ENCODE measurements around the gene HLA-F. TPM values are rescaled to one million over a fixed set of nuclear protein-coding genes. Genes with fewer than 3 reads are reported as not detected.

Gene HLA-F
- total RNA-seq, 1 donor, result 633 TPM

- Histone ChIP-seq H3K4me3 (ENCODE audit: low read length) (no peak overlapping the region), H3K4me1 (ENCODE audit: insufficient read depth, low read length) (peaks cover 36% of the 10 kb centered on the region), H3K9me3 (ENCODE audit: low read depth, low read length) (no peaks in the 10 kb centered on the region), H3K27me3 (ENCODE audit: insufficient read depth, low read length) (no peaks in the 10 kb centered on the region)
These were observed 14.6 kb upstream of the HLA-F start for GRCh38 chr6:29708432-29709179.

GRCh38 chr6:29709188-29709587 lies 14.0 kb upstream of the HLA-F start:
- Histone ChIP-seq H3K9me3 (ENCODE audit: low read depth, low read length) (no peaks in the 10 kb centered on the region), H3K4me1 (ENCODE audit: insufficient read depth, low read length) (peaks cover 36% of the 10 kb centered on the region), H3K27me3 (ENCODE audit: insufficient read depth, low read length) (no peaks in the 10 kb centered on the region), H3K4me3 (ENCODE audit: low read length) (peak overlapping the region; percentile 3)

GRCh38 chr6:29710281-29710941 lies 12.8 kb upstream of the HLA-F start:
- peaks cover 34% of the 10 kb centered on the region for H3K4me1 ChIP-seq (ENCODE audit: insufficient read depth, low read length)
- H3K9me3 ChIP-seq (ENCODE audit: low read depth, low read length), result no peaks in the 10 kb centered on the region
- H3K27me3 ChIP-seq (ENCODE audit: insufficient read depth, low read length), result no peaks in the 10 kb centered on the region
- H3K4me3 ChIP-seq (ENCODE audit: low read length), result no peak overlapping the region

GRCh38 chr6:29720863-29721262 lies 2.4 kb upstream of the HLA-F start:
- H3K4me1 ChIP-seq (ENCODE audit: insufficient read depth, low read length), result peaks cover 30% of the 10 kb centered on the region
- no peak overlapping the region for H3K4me3 ChIP-seq (ENCODE audit: low read length)
- no peaks in the 10 kb centered on the region for H3K27me3 ChIP-seq (ENCODE audit: insufficient read depth, low read length)
- no peaks in the 10 kb centered on the region for H3K9me3 ChIP-seq (ENCODE audit: low read depth, low read length)

GRCh38 chr6:29723666-29724588 lies 693 bp downstream of the HLA-F start:
- Histone ChIP-seq H3K9me3 (ENCODE audit: low read depth, low read length) (no peaks in the 10 kb centered on the region), H3K27me3 (ENCODE audit: insufficient read depth, low read length) (no peaks in the 10 kb centered on the region), H3K4me1 (ENCODE audit: insufficient read depth, low read length) (peaks cover 49% of the 10 kb centered on the region), H3K4me3 (ENCODE audit: low read length) (peak overlapping the region; percentile 100)

GRCh38 chr6:29724937-29725869 lies 2.0 kb downstream of the HLA-F start:
- H3K27me3 ChIP-seq (ENCODE audit: insufficient read depth, low read length), result no peaks in the 10 kb centered on the region
- no peaks in the 10 kb centered on the region for H3K9me3 ChIP-seq (ENCODE audit: low read depth, low read length)
- peaks cover 49% of the 10 kb centered on the region for H3K4me1 ChIP-seq (ENCODE audit: insufficient read depth, low read length)
- H3K4me3 ChIP-seq (ENCODE audit: low read length), result peak overlapping the region; percentile 100

- Histone ChIP-seq H3K4me1 (ENCODE audit: insufficient read depth, low read length) (peaks cover 49% of the 10 kb centered on the region), H3K9me3 (ENCODE audit: low read depth, low read length) (no peaks in the 10 kb centered on the region), H3K4me3 (ENCODE audit: low read length) (peak overlapping the region; percentile 100), H3K27me3 (ENCODE audit: insufficient read depth, low read length) (no peaks in the 10 kb centered on the region)
These were observed 2.8 kb downstream of the HLA-F start for GRCh38 chr6:29726001-29726400.

- no peak overlapping the region for H3K4me3 ChIP-seq (ENCODE audit: low read length)
- no peaks in the 10 kb centered on the region for H3K9me3 ChIP-seq (ENCODE audit: low read depth, low read length)
- peaks cover 44% of the 10 kb centered on the region for H3K4me1 ChIP-seq (ENCODE audit: insufficient read depth, low read length)
- no peaks in the 10 kb centered on the region for H3K27me3 ChIP-seq (ENCODE audit: insufficient read depth, low read length)
These were observed 3.4 kb downstream of the HLA-F start for GRCh38 chr6:29726571-29727194.

- H3K4me1 ChIP-seq (ENCODE audit: insufficient read depth, low read length), result peaks cover 37% of the 10 kb centered on the region
- H3K4me3 ChIP-seq (ENCODE audit: low read length), result no peak overlapping the region
- H3K27me3 ChIP-seq (ENCODE audit: insufficient read depth, low read length), result no peaks in the 10 kb centered on the region
- H3K9me3 ChIP-seq (ENCODE audit: low read depth, low read length), result no peaks in the 10 kb centered on the region
These were observed 4.4 kb downstream of the HLA-F start for GRCh38 chr6:29727637-29728036.

- H3K4me3 ChIP-seq (ENCODE audit: low read length), result no peak overlapping the region
- H3K9me3 ChIP-seq (ENCODE audit: low read depth, low read length), result no peaks in the 10 kb centered on the region
- H3K4me1 ChIP-seq (ENCODE audit: insufficient read depth, low read length), result peaks cover 37% of the 10 kb centered on the region
- no peaks in the 10 kb centered on the region for H3K27me3 ChIP-seq (ENCODE audit: insufficient read depth, low read length)
These were observed 5.1 kb downstream of the HLA-F start for GRCh38 chr6:29728173-29728874.

GRCh38 chr6:29728875-29729270 lies 5.6 kb downstream of the HLA-F start:
- Histone ChIP-seq H3K27me3 (ENCODE audit: insufficient read depth, low read length) (no peaks in the 10 kb centered on the region), H3K9me3 (ENCODE audit: low read depth, low read length) (no peaks in the 10 kb centered on the region), H3K4me3 (ENCODE audit: low read length) (no peak overlapping the region), H3K4me1 (ENCODE audit: insufficient read depth, low read length) (peaks cover 37% of the 10 kb centered on the region)

- Histone ChIP-seq H3K4me1 (ENCODE audit: insufficient read depth, low read length) (peaks cover 29% of the 10 kb centered on the region), H3K4me3 (ENCODE audit: low read length) (no peak overlapping the region), H3K27me3 (ENCODE audit: insufficient read depth, low read length) (no peaks in the 10 kb centered on the region), H3K9me3 (ENCODE audit: low read depth, low read length) (no peaks in the 10 kb centered on the region)
These were observed 6.6 kb downstream of the HLA-F start for GRCh38 chr6:29729774-29730328.

- peaks cover 21% of the 10 kb centered on the region for H3K4me1 ChIP-seq (ENCODE audit: insufficient read depth, low read length)
- H3K9me3 ChIP-seq (ENCODE audit: low read depth, low read length), result no peaks in the 10 kb centered on the region
- no peaks in the 10 kb centered on the region for H3K27me3 ChIP-seq (ENCODE audit: insufficient read depth, low read length)
- H3K4me3 ChIP-seq (ENCODE audit: low read length), result no peak overlapping the region
These were observed 7.4 kb downstream of the HLA-F start for GRCh38 chr6:29730575-29731126.

Data from mononuclear cell (primary cell).